Stimulated activated CD4-positive, alpha-beta T cell treated with anti-CD3 and anti-CD28 coated beads, Interleukin-1b, Interleukin-23, amount 100 ng/mL, for 24 hours (primary cell): ENCODE results near the gene TSNAX.

Source experiments
- DNase-seq, 4 experiments: peaks; one replicate each; pipeline ENCODE4 v3.0.0-alpha.2; 2020; ENCODE audit warnings: low read depth in 4 of 4, low spot score in 1 of 4

The TSNAX gene

DNA sequence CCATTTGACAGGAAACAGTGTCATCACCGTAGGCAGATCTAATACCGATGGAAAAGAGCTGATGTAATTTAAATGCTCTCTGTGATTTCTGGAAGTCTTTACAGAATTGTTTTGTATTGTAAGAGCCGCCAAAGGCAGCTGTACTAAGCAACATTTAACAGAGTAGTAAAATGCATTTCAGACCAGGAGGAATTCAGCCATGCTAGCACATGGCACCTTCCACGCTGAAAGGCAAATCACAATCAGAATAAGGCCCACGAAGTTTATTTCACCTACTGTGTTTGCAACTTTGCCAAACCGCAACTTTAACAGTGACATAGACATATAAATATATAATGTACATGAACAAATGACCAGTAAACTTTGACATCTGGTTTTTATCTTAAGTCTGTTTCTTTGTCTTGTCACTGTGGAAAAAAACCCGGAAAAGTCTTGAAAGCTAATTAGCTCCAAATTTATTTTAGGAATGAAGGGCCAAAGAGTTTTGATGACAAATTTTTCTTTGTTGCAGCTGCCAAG lies 72.0 kb downstream of the TSNAX start:
- no peak for DNase-seq

DNA sequence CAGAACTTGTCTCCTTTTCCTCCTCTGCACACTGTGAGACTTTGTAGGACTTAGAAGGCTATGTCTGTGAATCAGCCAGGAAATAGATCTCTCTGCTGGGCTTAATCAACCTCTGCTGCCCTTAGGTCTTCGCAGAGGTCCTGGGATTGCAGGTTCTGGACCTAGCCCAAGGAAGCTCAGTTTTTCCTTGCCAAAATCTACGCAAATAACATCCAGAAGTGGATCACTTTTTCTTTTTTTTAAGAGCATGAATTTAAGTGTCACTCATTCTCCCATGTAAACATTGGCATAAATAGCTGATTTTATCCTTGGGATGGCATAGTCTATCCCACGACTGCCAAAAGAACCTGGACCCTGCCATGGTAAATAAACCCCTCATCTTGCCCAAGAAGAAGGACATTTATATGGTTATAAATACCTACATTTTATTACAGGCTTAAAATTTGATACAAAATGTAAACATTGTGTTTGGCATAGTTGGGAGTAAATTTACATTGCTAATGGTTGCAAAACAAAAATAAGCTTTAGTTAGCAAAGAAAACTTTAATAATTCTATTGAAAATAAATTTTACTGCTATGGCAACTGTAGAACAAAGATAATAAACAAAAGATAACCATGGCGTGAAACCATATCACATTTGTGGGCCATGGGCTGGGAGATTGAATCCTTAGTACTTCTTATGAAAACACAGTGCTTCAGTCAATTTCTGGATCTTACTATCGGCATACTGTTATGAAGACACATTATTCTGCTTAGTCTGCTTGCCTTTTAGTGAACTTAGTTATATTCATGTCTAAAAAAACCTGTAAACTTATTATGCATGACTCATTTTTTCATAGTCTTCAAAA lies 73.6 kb downstream of the TSNAX start:
- no peak for DNase-seq

DNA sequence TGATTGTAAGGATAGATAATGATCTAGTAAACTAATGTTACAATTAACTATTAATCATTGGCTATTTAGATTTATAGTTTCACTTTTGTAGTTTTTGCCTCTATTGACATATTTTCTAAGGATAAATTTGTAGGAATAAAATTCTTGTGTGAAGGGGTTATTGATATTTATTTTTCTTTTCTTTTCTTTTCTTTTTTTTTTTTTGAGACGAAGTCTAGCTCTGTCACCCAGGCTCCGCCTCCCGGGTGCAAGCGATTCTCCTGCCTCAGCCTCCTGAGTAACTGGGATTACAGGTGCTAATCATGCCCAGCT lies 74.2 kb downstream of the TSNAX start:
- no peak for DNase-seq

DNA sequence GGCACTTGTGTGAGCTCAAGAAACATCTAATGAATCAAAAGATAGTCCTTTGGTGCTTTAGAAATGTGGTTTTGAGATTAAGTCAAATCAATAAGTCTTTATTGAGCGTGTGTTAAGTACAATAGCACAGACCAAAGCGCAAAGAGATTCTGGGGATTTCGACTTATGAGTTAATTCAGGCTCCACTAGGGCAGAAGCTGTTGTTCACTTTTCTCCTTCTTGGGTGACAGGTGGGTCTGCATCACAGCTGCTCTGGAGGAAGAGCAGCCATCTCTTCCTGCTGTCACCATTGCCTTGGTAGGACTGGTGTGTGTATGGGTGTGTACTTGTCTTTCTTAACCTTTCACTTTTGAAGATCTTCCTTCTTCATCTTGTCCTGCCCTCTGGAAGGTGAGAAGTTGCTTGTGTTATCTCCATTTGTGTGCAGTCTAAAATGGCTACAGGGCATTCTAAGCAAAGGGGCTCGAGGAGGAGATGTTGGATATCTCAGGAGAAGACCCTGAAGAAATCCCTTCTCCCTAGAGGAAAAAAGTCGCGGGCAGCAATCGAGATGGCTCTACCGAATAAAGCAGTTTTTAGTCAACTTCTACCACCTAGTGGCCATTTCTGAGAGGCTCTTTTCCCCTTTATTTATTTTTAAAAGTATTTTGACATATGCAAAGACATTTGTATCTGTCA lies 75.3 kb downstream of the TSNAX start:
- no peak for DNase-seq

DNA sequence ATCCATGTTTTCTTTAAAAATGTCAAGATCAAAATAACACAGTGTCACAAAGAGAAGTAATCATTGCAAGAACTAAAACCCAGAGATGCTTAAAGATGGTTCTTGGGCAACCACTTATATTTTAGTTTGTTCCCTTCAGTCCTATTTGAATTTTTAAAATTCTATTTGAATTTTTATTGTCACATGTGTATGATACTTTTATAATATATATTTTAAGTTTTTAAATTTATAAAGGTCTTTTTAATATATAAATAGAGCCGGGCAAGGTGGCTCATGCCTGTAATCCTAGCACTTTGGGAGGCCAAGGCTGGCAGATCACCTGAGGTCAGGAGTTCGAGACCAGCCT lies 75.8 kb downstream of the TSNAX start:
- DNase-seq, result no peak

DNA sequence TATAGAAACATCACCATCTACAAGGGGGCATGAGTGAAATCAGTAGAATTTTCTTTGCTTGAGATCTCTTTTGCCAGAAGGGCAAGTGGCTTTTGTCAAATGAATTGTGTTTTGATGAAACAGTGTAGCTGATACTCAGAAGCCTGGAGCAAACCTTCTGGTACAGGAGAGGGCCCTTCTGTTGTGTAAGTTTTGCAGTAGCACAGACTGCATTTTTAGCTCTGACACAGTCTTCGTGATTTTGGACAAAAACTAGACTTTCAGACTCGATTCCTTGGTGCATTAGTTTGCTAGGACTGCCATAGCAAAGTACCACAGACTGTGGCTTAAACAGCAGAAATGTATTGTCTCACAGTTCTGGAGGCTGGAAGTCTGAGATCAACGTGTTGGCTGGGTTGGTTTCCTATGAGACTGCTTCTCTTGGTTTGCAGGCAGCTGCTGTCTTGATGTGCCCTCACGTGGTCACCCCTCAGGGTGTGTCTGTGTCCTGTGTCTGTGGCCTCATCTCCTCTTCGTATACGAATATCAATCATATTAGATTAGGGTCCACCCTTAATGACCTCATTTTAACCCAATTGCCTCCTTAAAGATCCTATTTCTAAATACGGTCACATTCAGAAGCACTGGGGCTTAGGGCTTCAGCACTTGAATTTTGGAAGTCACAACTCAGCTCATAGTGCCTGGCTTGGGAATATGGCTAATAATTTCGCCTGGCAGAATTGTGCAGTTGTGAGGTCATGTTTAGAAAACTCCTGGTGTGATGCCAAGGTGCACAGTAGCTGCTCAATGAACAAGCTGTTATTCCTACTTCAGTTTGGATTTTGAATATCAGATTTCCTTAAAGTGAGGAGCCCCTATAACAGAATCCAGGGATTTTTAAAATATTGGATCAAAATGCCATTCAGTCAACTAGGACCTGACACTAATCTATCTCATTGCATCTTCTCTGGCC lies 77.0 kb downstream of the TSNAX start:
- DNase-seq, result no peak

DNA sequence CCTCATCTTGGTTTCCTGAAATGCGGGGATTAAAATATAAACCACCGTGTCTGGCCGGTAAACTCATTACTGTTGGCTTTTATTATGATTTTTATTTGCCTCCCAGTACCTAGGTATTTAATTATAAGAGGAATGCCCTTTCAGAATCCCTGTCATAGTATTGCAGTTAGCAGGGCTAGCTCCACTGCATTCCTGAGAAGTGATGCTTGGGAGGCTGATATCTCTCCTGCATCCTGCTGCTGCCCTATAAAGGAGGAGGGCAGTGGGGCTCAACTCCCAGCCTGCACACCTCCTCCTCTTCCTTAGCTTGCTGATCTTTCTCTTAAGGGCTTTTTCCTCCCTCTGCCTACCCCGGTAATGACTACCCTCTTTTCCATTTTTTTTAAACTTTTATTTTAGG lies 78.2 kb downstream of the TSNAX start:
- no peak for DNase-seq

DNA sequence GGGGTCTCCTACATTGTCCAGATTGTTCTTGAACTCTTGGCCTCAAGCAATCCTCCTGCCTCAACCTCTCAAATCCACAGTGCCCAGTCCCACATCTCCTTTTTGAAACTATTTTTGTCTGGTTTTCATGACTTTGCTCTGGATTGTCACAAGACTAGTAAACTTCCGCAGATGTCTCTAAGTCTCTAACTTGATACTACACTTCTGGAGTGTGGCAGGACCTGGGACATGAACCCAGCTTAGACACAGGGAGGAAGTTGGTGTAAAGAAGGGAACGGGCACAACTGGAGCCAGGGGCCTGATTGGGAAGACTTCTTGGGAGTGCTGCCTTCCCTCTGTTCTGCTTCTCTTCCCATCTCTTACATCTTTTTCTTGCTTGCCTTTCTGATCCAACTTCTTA lies 81.9 kb downstream of the TSNAX start:
- no peak for DNase-seq

DNA sequence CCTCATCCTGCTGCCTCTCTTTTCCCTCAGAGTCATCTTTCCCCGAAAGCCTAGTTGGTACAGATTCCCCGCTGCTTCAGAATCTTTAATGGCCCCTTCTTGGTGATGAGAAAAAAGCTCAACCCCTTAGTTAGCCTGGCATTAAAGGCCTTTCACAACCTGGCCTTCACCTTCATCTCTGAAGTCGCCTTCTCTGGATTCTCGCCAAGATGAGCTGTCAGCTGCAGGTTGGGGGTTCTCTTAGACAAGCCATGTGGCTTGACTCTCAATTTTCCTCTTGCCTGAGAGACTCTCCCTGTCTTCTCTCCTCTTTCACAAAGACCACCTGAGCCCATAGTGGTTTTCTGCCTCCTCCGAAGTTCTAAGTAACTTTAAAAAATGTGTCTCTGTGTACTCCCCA lies 82.6 kb downstream of the TSNAX start:
- no peak for DNase-seq

DNA sequence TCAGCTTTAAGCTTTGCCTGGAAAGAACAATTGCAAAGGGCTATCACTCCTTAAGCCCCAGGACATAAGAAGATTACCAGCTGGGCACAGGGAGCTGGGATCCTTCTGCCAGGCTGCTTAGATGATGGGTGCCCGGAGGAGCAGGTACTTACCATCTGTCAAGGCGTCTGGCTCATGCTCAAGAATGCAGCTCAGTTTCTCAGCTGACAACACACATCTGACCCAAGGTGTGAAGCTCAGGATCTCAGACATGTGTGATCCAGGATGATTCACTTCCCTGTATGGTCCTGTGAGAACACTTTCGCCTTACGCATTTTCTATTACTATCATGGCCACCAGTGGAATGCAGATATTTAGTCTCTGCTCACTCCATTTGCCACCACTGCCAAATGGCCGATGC lies 83.4 kb downstream of the TSNAX start:
- DNase-seq, result no peak

DNA sequence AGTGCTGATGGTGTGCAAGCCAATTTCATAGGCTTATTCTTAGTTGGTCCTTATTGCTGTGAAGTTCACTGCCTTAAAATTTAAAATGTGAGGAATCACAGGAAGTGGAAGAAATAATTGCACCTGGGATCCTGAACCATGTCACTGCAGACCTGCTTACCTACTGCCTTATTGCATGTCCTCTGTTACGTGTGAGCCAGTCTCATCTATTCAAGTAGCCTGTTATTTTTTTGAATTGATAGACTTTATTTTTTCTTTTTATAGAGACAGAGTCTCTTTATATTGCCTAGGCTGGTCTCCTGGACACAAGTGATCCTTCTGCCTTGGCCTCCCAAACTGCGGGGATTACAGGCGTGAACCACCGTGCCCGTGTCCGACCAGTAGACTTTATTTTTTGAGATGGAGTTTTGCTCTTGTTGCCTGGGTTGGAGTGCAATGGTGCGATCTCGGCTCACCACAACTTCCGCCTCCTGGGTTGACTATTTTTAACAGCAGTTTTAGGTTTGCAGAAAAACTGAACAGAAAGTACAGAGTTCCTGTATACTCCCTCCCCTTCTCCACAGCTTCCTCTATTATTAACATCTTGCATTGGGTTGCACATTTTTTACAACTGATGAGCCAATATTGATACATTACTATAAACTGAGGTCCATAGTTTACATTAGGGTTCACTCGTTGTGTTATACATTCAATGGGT lies 84.1 kb downstream of the TSNAX start:
- DNase-seq, result no peak

DNA sequence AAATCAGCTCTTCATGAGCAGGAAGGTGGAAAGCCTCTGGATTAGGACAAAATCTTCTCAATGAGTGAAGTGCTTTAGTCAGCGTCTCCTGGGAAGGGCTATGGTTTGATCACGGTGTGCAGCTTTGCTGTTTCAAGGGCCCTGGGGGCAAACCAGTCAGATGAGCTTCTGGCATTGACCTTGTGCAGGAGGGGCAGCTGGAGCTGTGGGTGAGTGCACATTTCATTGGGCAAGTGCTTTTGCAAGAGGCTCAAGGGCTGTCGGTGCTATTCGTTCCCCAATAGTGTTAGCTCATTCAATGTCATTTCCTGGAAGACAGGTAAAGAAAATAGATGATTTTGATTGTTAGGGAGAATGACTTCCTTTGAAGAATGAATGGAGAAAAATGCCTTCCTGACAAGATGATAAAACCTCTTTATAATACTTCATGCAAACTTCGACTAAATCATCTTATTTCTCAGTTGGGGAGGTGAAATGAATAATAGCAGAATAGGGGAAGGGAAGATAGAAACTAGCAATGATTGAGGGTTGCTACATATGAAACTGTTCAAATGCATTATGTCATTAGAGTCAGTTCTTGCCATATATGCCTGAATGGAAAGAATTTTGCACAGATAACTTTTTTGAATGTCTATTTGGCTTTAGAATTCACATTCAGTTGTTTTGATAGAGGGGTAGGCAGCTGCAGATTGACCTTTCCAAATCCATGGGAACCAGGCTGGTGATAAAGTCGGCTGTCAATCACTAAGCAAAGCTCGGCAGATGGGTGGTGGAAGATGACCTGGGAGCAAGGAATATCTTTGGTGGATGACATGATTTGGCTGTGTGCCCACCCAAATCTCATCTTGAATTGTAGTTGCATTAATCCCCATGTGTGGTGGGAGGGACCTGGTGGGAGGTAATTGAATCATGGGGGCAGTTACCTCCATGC lies 85.2 kb downstream of the TSNAX start:
- DNase-seq, result no peak
